ENCODE measurements around the gene MRM2.

- no peak for TF ChIP-seq CTCF (IDR thresholded peaks at IDR 0.05)
- no peak for TF ChIP-seq POLR2A (IDR thresholded peaks at IDR 0.05)
Measured at GRCh38 chr7:2255145-2256139, 13.4 kb upstream of the MRM2 start.

Measured in stomach (tissue), 4 donors.